ENCODE data around the gene ERC1.

The ERC1 gene

DNA sequence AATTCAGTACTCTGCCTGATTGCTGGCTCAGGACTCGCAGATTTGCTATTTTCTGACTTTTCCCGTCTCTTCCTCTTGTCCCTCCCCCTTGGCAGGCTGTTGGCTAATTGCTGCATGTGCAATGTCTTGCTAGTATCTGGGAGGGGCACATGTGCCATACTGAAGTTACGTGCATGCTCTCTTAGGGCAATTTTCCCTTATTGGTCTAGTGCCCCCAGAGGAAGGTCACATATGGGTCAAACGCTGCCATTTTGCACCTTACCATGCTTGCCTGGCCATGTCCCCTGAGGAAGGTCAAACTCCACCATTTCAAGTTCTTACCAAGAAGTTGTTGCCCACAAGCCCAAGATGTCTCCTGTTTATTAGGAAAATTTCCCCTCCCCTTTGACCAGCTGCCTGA is 13.9 kb upstream of the ERC1 start:
- Histone ChIP-seq H3K79me2 (ENCODE audit: low read length) (no peaks in the 10 kb centered on the region), H3K9ac (ENCODE audit: low read length) (no peak overlapping the region), H3K36me3 (replicated peaks; ENCODE audit: insufficient read depth, low read length) (no peaks in the 10 kb centered on the region), H3K4me1 (ENCODE audit: low read length) (no peaks in the 10 kb centered on the region), H3K27me3 (replicated peaks; ENCODE audit: insufficient read depth, low read length) (no peaks in the 10 kb centered on the region), H3K9me3 (replicated peaks; ENCODE audit: insufficient read depth, low read length) (no peaks in the 10 kb centered on the region), H3K4me3 (ENCODE audit: low read length) (no peak overlapping the region), H2AFZ (ENCODE audit: low read length) (no peak overlapping the region), H3F3A (ENCODE audit: insufficient read depth, low read length) (no peaks in the 10 kb centered on the region), H3K27ac (ENCODE audit: low read length) (no peak overlapping the region), H4K20me1 (ENCODE audit: insufficient read depth, low read length) (no peaks in the 10 kb centered on the region), H3K4me2 (ENCODE audit: low read depth, low read length) (no peak overlapping the region), H3K9me2 (replicated peaks; ENCODE audit: insufficient read depth, low read length) (no peaks in the 10 kb centered on the region)
- no peak for TF ChIP-seq EZH2phosphoT487 (IDR thresholded peaks at IDR 0.05; ENCODE audit: low read length)
- no peak for TF ChIP-seq EZH2 (optimal IDR thresholded peaks at IDR 0.05; ENCODE audit: low read depth, low read length)
- TF ChIP-seq, protein P1, sequence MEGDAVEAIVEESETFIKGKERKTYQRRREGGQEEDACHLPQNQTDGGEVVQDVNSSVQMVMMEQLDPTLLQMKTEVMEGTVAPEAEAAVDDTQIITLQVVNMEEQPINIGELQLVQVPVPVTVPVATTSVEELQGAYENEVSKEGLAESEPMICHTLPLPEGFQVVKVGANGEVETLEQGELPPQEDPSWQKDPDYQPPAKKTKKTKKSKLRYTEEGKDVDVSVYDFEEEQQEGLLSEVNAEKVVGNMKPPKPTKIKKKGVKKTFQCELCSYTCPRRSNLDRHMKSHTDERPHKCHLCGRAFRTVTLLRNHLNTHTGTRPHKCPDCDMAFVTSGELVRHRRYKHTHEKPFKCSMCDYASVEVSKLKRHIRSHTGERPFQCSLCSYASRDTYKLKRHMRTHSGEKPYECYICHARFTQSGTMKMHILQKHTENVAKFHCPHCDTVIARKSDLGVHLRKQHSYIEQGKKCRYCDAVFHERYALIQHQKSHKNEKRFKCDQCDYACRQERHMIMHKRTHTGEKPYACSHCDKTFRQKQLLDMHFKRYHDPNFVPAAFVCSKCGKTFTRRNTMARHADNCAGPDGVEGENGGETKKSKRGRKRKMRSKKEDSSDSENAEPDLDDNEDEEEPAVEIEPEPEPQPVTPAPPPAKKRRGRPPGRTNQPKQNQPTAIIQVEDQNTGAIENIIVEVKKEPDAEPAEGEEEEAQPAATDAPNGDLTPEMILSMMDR (IDR thresholded peaks at IDR 0.05; ENCODE audit: low read length): peak; percentile 14; the same call in 1 of the 2 replicates
- DNase-seq: no peak

DNA sequence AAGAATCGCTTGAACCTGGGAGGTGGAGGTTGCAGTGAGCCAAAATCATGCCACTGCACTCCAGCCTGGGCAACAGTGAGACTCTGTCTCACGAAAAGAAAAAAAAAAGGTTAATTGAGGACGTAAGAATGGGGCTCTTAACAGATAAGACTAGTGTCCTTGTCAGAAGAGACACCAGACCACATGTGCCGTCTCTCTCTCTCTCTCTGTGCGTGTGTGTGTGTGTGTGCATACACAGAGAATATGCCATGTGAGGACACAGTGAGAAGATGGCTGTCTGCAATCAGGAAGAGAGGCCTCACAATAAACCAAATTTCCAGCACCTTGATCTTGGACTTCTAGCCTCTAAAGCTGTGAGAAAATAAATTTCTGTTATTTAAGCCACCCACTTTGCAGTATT is 11.7 kb upstream of the ERC1 start:
- Histone ChIP-seq H3K9me3 (replicated peaks; ENCODE audit: insufficient read depth, low read length) (no peaks in the 10 kb centered on the region), H3K79me2 (ENCODE audit: low read length) (no peaks in the 10 kb centered on the region), H3K4me2 (ENCODE audit: low read depth, low read length) (no peak overlapping the region), H3K27ac (ENCODE audit: low read length) (no peak overlapping the region), H3K36me3 (replicated peaks; ENCODE audit: insufficient read depth, low read length) (no peaks in the 10 kb centered on the region), H3K4me3 (ENCODE audit: low read length) (no peak overlapping the region), H2AFZ (ENCODE audit: low read length) (no peak overlapping the region), H3K9me2 (replicated peaks; ENCODE audit: insufficient read depth, low read length) (no peaks in the 10 kb centered on the region), H3K9ac (ENCODE audit: low read length) (no peak overlapping the region), H3K4me1 (ENCODE audit: low read length) (no peaks in the 10 kb centered on the region), H3K27me3 (replicated peaks; ENCODE audit: insufficient read depth, low read length) (no peaks in the 10 kb centered on the region), H3F3A (ENCODE audit: insufficient read depth, low read length) (no peaks in the 10 kb centered on the region), H4K20me1 (ENCODE audit: insufficient read depth, low read length) (no peaks in the 10 kb centered on the region)
- TF ChIP-seq EZH2phosphoT487 (IDR thresholded peaks at IDR 0.05; ENCODE audit: low read length): no peak
- TF ChIP-seq, protein P1 (IDR thresholded peaks at IDR 0.05; ENCODE audit: low read length): no peak
- no peak for TF ChIP-seq EZH2 (optimal IDR thresholded peaks at IDR 0.05; ENCODE audit: low read depth, low read length)
- DNase-seq: no peak

DNA sequence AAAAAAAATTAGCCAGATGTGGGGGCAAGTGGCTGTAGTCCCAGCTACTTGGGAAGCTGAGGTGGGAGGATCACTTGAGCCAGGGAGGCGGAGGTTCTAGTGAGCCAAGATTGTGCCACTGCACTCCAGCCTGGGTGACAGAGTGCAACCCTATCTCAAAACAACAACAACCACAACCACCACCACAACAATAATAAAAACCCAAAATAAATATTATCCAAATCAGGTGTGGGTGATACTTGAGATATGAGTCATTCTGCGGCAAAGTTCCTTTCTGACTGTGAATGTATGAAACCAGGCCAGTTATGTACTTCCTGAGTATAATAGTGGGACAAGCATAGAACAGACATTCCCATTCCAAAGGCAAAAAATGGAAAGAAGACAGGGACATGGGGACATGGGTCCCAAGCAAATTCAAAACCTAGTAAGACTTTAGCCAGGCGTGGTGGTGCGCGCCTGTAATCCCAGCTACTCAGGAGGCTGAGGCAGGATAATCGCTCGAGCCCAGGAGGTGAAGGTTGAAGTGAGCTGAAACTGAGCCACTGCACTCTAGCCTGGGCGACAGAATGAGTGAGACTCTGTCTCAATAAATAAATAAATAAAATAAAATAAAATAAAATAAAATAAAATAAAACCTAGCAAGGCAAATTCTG is 9.7 kb upstream of the ERC1 start:
- H3K4me1 ChIP-seq (ENCODE audit: low read length): no peaks in the 10 kb centered on the region
- no peak overlapping the region for H3K4me3 ChIP-seq (ENCODE audit: low read length)
- H3K9ac ChIP-seq (ENCODE audit: low read length): no peak overlapping the region
- H3K27me3 ChIP-seq (replicated peaks; ENCODE audit: insufficient read depth, low read length): no peaks in the 10 kb centered on the region
- no peaks in the 10 kb centered on the region for H3K9me3 ChIP-seq (replicated peaks; ENCODE audit: insufficient read depth, low read length)
- H3K4me2 ChIP-seq (ENCODE audit: low read depth, low read length): no peak overlapping the region
- no peaks in the 10 kb centered on the region for H3K36me3 ChIP-seq (replicated peaks; ENCODE audit: insufficient read depth, low read length)
- DNase-seq: no peak
- H4K20me1 ChIP-seq (ENCODE audit: insufficient read depth, low read length): no peaks in the 10 kb centered on the region
- H3K9me2 ChIP-seq (replicated peaks; ENCODE audit: insufficient read depth, low read length): no peaks in the 10 kb centered on the region
- H3K27ac ChIP-seq (ENCODE audit: low read length): no peak overlapping the region
- H3F3A ChIP-seq (ENCODE audit: insufficient read depth, low read length): no peaks in the 10 kb centered on the region
- no peaks in the 10 kb centered on the region for H3K79me2 ChIP-seq (ENCODE audit: low read length)
- TF ChIP-seq EZH2 (optimal IDR thresholded peaks at IDR 0.05; ENCODE audit: low read depth, low read length): no peak
- TF ChIP-seq EZH2phosphoT487 (IDR thresholded peaks at IDR 0.05; ENCODE audit: low read length): no peak
- TF ChIP-seq, protein P1 (IDR thresholded peaks at IDR 0.05; ENCODE audit: low read length): no peak
- no peak overlapping the region for H2AFZ ChIP-seq (ENCODE audit: low read length)

Measured in MM.1S (cell line).